ENCODE measurements around the gene SCMH1.

SCMH1 gene

GRCh38 chr1:41109310-41110197, 132.6 kb downstream of the SCMH1 start:
- H3K9me3 ChIP-seq (ENCODE audit: control insufficient read depth, low read depth, low read length), result no peaks in the 10 kb centered on the region
- no peak overlapping the region for H3K9ac ChIP-seq (ENCODE audit: low read length)
- peaks cover 4% of the 10 kb centered on the region for H3K36me3 ChIP-seq (ENCODE audit: control insufficient read depth, low read depth, low read length)
- no peak overlapping the region for H3K27ac ChIP-seq (ENCODE audit: low read length)
- peaks cover 3% of the 10 kb centered on the region for H3K4me1 ChIP-seq (ENCODE audit: control insufficient read depth, low read depth, low read length)
- H3K4me3 ChIP-seq (ENCODE audit: low read length), result no peak overlapping the region
- H3K27me3 ChIP-seq (ENCODE audit: control insufficient read depth, insufficient read depth, low read length), result no peaks in the 10 kb centered on the region

- H3K4me1 ChIP-seq (ENCODE audit: control insufficient read depth, low read depth, low read length), result peaks cover 9% of the 10 kb centered on the region
- no peaks in the 10 kb centered on the region for H3K9me3 ChIP-seq (ENCODE audit: control insufficient read depth, low read depth, low read length)
- H3K4me3 ChIP-seq (ENCODE audit: low read length), result no peak overlapping the region
- H3K36me3 ChIP-seq (ENCODE audit: control insufficient read depth, low read depth, low read length), result peaks cover 4% of the 10 kb centered on the region
- H3K9ac ChIP-seq (ENCODE audit: low read length), result no peak overlapping the region
- no peak overlapping the region for H3K27ac ChIP-seq (ENCODE audit: low read length)
- H3K27me3 ChIP-seq (ENCODE audit: control insufficient read depth, insufficient read depth, low read length), result no peaks in the 10 kb centered on the region
These were observed 133.3 kb downstream of the SCMH1 start for GRCh38 chr1:41108696-41109275.

GRCh38 chr1:41103766-41104165, 138.3 kb downstream of the SCMH1 start:
- Histone ChIP-seq H3K27ac (ENCODE audit: low read length) (no peak overlapping the region), H3K27me3 (ENCODE audit: control insufficient read depth, insufficient read depth, low read length) (no peaks in the 10 kb centered on the region), H3K4me3 (ENCODE audit: low read length) (no peak overlapping the region)

GRCh38 chr1:41102653-41103052, 139.5 kb downstream of the SCMH1 start:
- H3K4me3 ChIP-seq (ENCODE audit: low read length), result no peak overlapping the region
- no peaks in the 10 kb centered on the region for H3K9me3 ChIP-seq (ENCODE audit: control insufficient read depth, low read depth, low read length)
- H3K36me3 ChIP-seq (ENCODE audit: control insufficient read depth, low read depth, low read length), result no peaks in the 10 kb centered on the region
- no peak overlapping the region for H3K9ac ChIP-seq (ENCODE audit: low read length)
- peaks cover 7% of the 10 kb centered on the region for H3K4me1 ChIP-seq (ENCODE audit: control insufficient read depth, low read depth, low read length)
- no peak overlapping the region for H3K27ac ChIP-seq (ENCODE audit: low read length)
- no peaks in the 10 kb centered on the region for H3K27me3 ChIP-seq (ENCODE audit: control insufficient read depth, insufficient read depth, low read length)

More at GRCh38 chr1:41103766-41104165, 138.3 kb downstream of the SCMH1 start:
- no peaks in the 10 kb centered on the region for H3K9me3 ChIP-seq (ENCODE audit: control insufficient read depth, low read depth, low read length)
- no peak overlapping the region for H3K9ac ChIP-seq (ENCODE audit: low read length)
- peaks cover 7% of the 10 kb centered on the region for H3K4me1 ChIP-seq (ENCODE audit: control insufficient read depth, low read depth, low read length)
- no peaks in the 10 kb centered on the region for H3K36me3 ChIP-seq (ENCODE audit: control insufficient read depth, low read depth, low read length)

- H3K9ac ChIP-seq (ENCODE audit: low read length), result no peak overlapping the region
- H3K27me3 ChIP-seq (ENCODE audit: control insufficient read depth, insufficient read depth, low read length), result no peaks in the 10 kb centered on the region
- no peaks in the 10 kb centered on the region for H3K36me3 ChIP-seq (ENCODE audit: control insufficient read depth, low read depth, low read length)
- H3K4me1 ChIP-seq (ENCODE audit: control insufficient read depth, low read depth, low read length), result peaks cover 7% of the 10 kb centered on the region
- H3K27ac ChIP-seq (ENCODE audit: low read length), result no peak overlapping the region
- H3K4me3 ChIP-seq (ENCODE audit: low read length), result no peak overlapping the region
- H3K9me3 ChIP-seq (ENCODE audit: control insufficient read depth, low read depth, low read length), result no peaks in the 10 kb centered on the region
These were observed 140.0 kb downstream of the SCMH1 start for GRCh38 chr1:41101950-41102607.

GRCh38 chr1:41101076-41101475, 141.0 kb downstream of the SCMH1 start:
- H3K27ac ChIP-seq (ENCODE audit: low read length), result no peak overlapping the region
- peaks cover 7% of the 10 kb centered on the region for H3K4me1 ChIP-seq (ENCODE audit: control insufficient read depth, low read depth, low read length)
- H3K36me3 ChIP-seq (ENCODE audit: control insufficient read depth, low read depth, low read length), result no peaks in the 10 kb centered on the region
- no peaks in the 10 kb centered on the region for H3K27me3 ChIP-seq (ENCODE audit: control insufficient read depth, insufficient read depth, low read length)
- H3K9me3 ChIP-seq (ENCODE audit: control insufficient read depth, low read depth, low read length), result no peaks in the 10 kb centered on the region
- no peak overlapping the region for H3K4me3 ChIP-seq (ENCODE audit: low read length)
- no peak overlapping the region for H3K9ac ChIP-seq (ENCODE audit: low read length)

GRCh38 chr1:41100170-41100569, 141.9 kb downstream of the SCMH1 start:
- Histone ChIP-seq H3K4me1 (ENCODE audit: control insufficient read depth, low read depth, low read length) (peaks cover 7% of the 10 kb centered on the region), H3K27me3 (ENCODE audit: control insufficient read depth, insufficient read depth, low read length) (no peaks in the 10 kb centered on the region), H3K27ac (ENCODE audit: low read length) (no peak overlapping the region), H3K36me3 (ENCODE audit: control insufficient read depth, low read depth, low read length) (no peaks in the 10 kb centered on the region), H3K9me3 (ENCODE audit: control insufficient read depth, low read depth, low read length) (no peaks in the 10 kb centered on the region), H3K4me3 (ENCODE audit: low read length) (no peak overlapping the region), H3K9ac (ENCODE audit: low read length) (no peak overlapping the region)

- H3K4me3 ChIP-seq (ENCODE audit: low read length), result no peak overlapping the region
- H3K9me3 ChIP-seq (ENCODE audit: control insufficient read depth, low read depth, low read length), result no peaks in the 10 kb centered on the region
- H3K36me3 ChIP-seq (ENCODE audit: control insufficient read depth, low read depth, low read length), result no peaks in the 10 kb centered on the region
- no peak overlapping the region for H3K27ac ChIP-seq (ENCODE audit: low read length)
- H3K4me1 ChIP-seq (ENCODE audit: control insufficient read depth, low read depth, low read length), result peaks cover 2% of the 10 kb centered on the region
- no peak overlapping the region for H3K9ac ChIP-seq (ENCODE audit: low read length)
- H3K27me3 ChIP-seq (ENCODE audit: control insufficient read depth, insufficient read depth, low read length), result no peaks in the 10 kb centered on the region
These were observed 143.2 kb downstream of the SCMH1 start for GRCh38 chr1:41098730-41099460.

DNA sequence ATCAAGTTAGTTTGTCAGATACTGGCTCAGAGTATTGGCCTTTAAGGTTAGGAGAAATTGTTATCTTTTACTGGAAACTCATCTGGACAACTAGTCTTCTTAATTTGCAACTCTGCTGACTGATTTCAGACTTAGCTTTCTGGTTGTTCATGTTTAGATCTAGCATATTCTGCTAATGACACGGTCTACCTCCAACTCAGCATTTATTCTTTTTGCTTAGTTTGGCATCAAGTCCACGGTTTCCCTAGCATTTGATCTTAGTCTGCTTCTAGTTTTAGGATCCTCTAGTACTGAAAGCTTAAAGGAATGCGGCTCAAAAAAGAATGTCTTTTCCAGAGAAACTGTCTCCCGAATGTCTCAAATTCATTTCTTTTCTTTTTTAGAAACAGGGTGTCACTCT, 145.0 kb downstream of the SCMH1 start:
- Histone ChIP-seq H3K4me3 (ENCODE audit: low read length) (no peak overlapping the region), H3K4me1 (ENCODE audit: control insufficient read depth, low read depth, low read length) (no peaks in the 10 kb centered on the region), H3K9ac (ENCODE audit: low read length) (no peak overlapping the region), H3K36me3 (ENCODE audit: control insufficient read depth, low read depth, low read length) (no peaks in the 10 kb centered on the region), H3K27me3 (ENCODE audit: control insufficient read depth, insufficient read depth, low read length) (no peaks in the 10 kb centered on the region), H3K9me3 (ENCODE audit: control insufficient read depth, low read depth, low read length) (no peaks in the 10 kb centered on the region), H3K27ac (ENCODE audit: low read length) (no peak overlapping the region)

DNA sequence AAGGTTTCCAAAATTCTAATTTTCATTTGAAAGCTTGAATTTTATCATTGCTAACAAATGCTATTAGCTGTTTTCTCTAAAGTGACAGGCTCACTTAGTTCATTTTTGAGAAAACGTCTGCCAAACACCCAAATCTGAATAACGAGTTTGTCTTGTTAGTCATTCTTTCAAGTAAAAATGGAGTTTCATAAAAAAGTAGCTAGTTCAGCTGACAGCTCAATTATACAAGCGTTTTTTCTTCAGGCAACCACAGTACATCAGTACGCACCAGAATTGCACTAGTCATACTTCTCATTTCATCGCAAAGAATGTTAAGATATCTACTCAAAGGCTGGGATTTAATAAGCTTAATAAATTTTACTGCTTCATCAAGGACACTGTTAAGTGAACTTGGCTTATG, 148.3 kb downstream of the SCMH1 start:
- no peak overlapping the region for H3K4me3 ChIP-seq (ENCODE audit: low read length)

DNA sequence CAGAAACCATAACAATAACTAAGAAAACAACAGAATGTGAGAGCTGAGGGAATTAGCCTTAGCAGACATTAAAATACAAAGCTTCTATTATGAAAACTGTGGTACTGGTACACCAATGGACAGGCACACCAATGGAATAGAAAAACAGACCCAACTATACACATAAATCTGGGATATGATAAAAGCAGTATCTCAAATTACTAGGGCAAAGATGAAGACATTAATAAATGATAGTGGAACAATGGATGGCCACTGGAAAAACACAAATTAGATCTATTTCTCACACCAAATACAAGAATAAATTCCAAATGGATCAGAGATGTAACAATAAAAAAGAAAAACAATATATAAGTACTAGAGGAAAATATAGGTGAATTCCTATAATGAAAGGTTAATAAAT, 155.2 kb downstream of the SCMH1 start:
- H3K4me1 ChIP-seq (ENCODE audit: control insufficient read depth, low read depth, low read length), result no peaks in the 10 kb centered on the region
- H3K9me3 ChIP-seq (ENCODE audit: control insufficient read depth, low read depth, low read length), result no peaks in the 10 kb centered on the region
- no peak overlapping the region for H3K4me3 ChIP-seq (ENCODE audit: low read length)
- no peaks in the 10 kb centered on the region for H3K36me3 ChIP-seq (ENCODE audit: control insufficient read depth, low read depth, low read length)
- H3K9ac ChIP-seq (ENCODE audit: low read length), result no peak overlapping the region
- no peaks in the 10 kb centered on the region for H3K27me3 ChIP-seq (ENCODE audit: control insufficient read depth, insufficient read depth, low read length)
- no peak overlapping the region for H3K27ac ChIP-seq (ENCODE audit: low read length)

More for the DNA sequence above, 148.3 kb downstream of the SCMH1 start:
- Histone ChIP-seq H3K27me3 (ENCODE audit: control insufficient read depth, insufficient read depth, low read length) (no peaks in the 10 kb centered on the region), H3K27ac (ENCODE audit: low read length) (no peak overlapping the region), H3K4me1 (ENCODE audit: control insufficient read depth, low read depth, low read length) (no peaks in the 10 kb centered on the region), H3K36me3 (ENCODE audit: control insufficient read depth, low read depth, low read length) (no peaks in the 10 kb centered on the region), H3K9ac (ENCODE audit: low read length) (no peak overlapping the region), H3K9me3 (ENCODE audit: control insufficient read depth, low read depth, low read length) (no peaks in the 10 kb centered on the region)

Data from iPS-18a (cell line).